ENCODE measurements around the gene TENM4.

GRCh38 chr11:79276736-79277325 is 164.0 kb downstream of the TENM4 start:
- TF ChIP-seq CTCF (IDR thresholded peaks at IDR 0.05), result no peak
- no peak for TF ChIP-seq POLR2A (IDR thresholded peaks at IDR 0.05)

All from uterus (tissue), 2 donors.